DOHH2 (cell line): ENCODE results near the gene ALDH3B1.

Experiments
- H3F3A ChIP-seq: fragments of 200-600 bp; sonication (generic), shearing (Covaris generic); 2 replicates; pipeline ENCODE4 v1.6.0; 2016; ENCODE audit warnings: antibody characterized with exemption, mild to moderate bottlenecking; ENCODE audit not compliant: control insufficient read depth, insufficient read depth
- H3K27ac ChIP-seq: fragments of 200-600 bp; sonication (generic); 2 replicates; pipeline ENCODE4 v1.5.1; 2014; ENCODE audit warnings: low read depth, mild to moderate bottlenecking, low read length, moderate library complexity
- H3K27me3 ChIP-seq: fragments of 200-600 bp; sonication (generic); 2 replicates; pipeline ENCODE4 v1.6.1; 2014; ENCODE audit warnings: mild to moderate bottlenecking, low read length, mixed read lengths; ENCODE audit not compliant: control insufficient read depth
- H3K36me3 ChIP-seq: fragments of 200-600 bp; sonication (generic); 2 replicates; pipeline ENCODE4 v1.6.1; 2014; ENCODE audit warnings: mild to moderate bottlenecking, low read length, moderate library complexity, mixed read lengths; ENCODE audit not compliant: control insufficient read depth
- H3K4me1 ChIP-seq: fragments of 200-600 bp; sonication (generic); 2 replicates; pipeline ENCODE4 v1.6.1; 2014; ENCODE audit warnings: mild to moderate bottlenecking, low read length, mixed read lengths; ENCODE audit not compliant: control insufficient read depth
- H3K4me2 ChIP-seq: fragments of 200-600 bp; sonication (generic); 2 replicates; pipeline ENCODE4 v1.6.0; 2014; ENCODE audit warnings: mild to moderate bottlenecking, low read length, moderate library complexity
- H3K4me3 ChIP-seq: fragments of 200-600 bp; sonication (generic); 2 replicates; pipeline ENCODE4 v1.5.1; 2014; ENCODE audit warnings: mild to moderate bottlenecking, low read length, mixed read lengths
- H3K79me2 ChIP-seq: fragments of 200-600 bp; sonication (generic); 2 replicates; pipeline ENCODE4 v1.6.1; 2014; ENCODE audit warnings: mild to moderate bottlenecking, low read length, mixed read lengths; ENCODE audit not compliant: control insufficient read depth
- H3K9me2 ChIP-seq: fragments of 200-600 bp; sonication (generic); replicated peaks from 2 replicates; pipeline ENCODE4 v1.6.1; 2014; ENCODE audit warnings: mild to moderate bottlenecking, low read length, mixed read lengths; ENCODE audit not compliant: control insufficient read depth
- H3K9me3 ChIP-seq: fragments of 200-600 bp; sonication (generic); 2 replicates; pipeline ENCODE4 v1.6.1; 2014; ENCODE audit warnings: antibody characterized with exemption, low read length, mixed read lengths; ENCODE audit not compliant: control insufficient read depth, insufficient read depth
- H4K20me1 ChIP-seq: fragments of 200-600 bp; sonication (generic); 2 replicates; pipeline ENCODE4 v1.6.0; 2014; ENCODE audit warnings: low read depth, mild to moderate bottlenecking, antibody characterized with exemption, low read length, moderate library complexity; ENCODE audit not compliant: control insufficient read depth, insufficient read depth
- CTCF ChIP-seq: fragments of 200-600 bp; sonication (generic); IDR thresholded peaks from one replicate; pipeline ENCODE4 v1.5.1; 2014; ENCODE audit warnings: antibody characterized with exemption, mild to moderate bottlenecking, low read depth, low read length; ENCODE audit not compliant: poor library complexity, severe bottlenecking
- EZH2phosphoT487 ChIP-seq: fragments of 200-600 bp; sonication (generic); IDR thresholded peaks from 2 replicates; pipeline ENCODE4 v1.6.1; 2017; ENCODE audit warnings: borderline replicate concordance, mild to moderate bottlenecking, antibody characterized with exemption, low read length, moderate library complexity, mixed read lengths

Gene ALDH3B1

DNA sequence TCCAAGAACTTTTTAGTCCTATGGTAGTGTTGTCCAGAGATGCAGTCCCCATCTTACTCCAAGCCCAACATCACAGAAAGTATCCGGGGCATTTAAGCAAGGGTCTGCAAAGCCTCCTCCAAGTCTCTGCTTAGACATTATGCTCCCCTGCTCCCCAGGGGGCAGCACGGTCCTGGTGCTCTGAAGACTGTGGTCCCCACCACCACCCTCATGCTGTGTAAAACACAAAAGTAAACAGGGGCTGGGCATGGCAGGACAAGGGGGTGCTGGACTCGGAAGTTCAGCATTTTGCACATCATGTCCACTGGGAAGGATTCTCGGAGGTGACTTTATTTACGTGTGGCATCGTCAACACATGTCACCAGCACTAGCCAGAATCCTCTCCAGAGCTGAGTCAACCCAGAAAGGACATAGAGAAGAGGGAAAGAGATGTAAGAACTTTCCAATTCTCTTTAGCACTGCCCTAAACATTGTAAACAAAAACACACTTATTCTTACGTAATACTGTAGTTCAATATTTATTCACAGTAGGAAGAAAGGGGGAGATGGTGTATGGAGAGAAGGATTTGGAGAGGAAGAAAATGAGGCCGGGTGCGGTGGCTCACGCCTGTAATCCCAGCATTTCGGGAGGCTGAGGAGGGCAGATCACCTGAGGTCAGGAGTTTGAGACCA is 66.4 kb downstream of the ALDH3B1 start:
- no peaks in the 10 kb centered on the region for H3K4me1 ChIP-seq
- no peaks in the 10 kb centered on the region for H3K27me3 ChIP-seq
- no peaks in the 10 kb centered on the region for H4K20me1 ChIP-seq
- no peak for TF ChIP-seq EZH2phosphoT487
- TF ChIP-seq CTCF = peak; percentile 7
- no peaks in the 10 kb centered on the region for H3F3A ChIP-seq
- H3K4me2 ChIP-seq = no peak overlapping the region
- H3K36me3 ChIP-seq = peaks cover 14% of the 10 kb centered on the region
- no peaks in the 10 kb centered on the region for H3K9me2 ChIP-seq
- H3K4me3 ChIP-seq = no peak overlapping the region
- H3K27ac ChIP-seq = no peak overlapping the region
- H3K79me2 ChIP-seq = no peaks in the 10 kb centered on the region
- no peaks in the 10 kb centered on the region for H3K9me3 ChIP-seq

DNA sequence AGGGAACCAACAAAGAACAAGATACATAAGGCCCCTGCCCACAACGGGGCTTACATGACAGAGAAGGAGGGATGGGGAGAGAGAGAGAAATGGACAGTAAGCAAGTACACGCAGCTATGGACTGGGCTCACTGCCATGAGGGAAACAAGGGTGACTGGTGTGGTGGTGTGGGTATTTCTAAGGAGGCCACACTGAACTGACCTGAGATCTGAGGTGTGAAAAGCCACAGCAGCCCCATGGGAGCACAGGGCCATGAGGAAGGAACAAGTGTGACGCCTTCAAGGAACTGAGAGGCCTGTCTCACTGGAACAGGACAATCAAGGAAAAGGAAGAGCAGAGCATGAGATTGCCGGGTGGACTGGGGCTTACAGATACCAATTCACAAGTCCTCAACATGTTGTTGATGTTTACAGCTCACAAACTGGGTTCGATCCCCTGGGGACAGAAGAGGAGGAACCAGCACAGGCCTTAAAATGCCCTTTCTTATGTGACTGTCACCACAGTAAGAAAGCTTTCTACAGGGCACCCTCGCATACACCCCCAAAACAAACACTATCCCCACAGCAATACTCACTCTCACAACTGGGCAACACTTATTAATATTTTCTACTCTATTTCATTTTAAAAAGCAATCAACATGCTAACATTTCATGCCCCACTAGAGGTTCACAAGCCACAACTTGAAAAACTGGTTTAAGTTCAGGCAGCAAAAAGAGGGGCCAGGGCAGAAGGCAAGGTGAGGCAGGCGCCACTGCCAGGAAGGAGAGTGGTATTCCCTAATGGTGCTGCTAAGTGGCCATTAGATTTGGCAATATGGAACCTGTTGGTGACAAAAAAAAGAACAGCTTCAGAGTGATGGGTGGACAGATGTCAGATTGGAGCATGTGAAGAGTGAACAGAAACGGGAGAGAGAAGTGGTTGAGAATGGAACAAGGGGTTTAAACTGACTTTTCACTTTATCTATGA is 67.8 kb downstream of the ALDH3B1 start:
- no peak overlapping the region for H3K4me2 ChIP-seq
- no peaks in the 10 kb centered on the region for H3K27me3 ChIP-seq
- no peaks in the 10 kb centered on the region for H3F3A ChIP-seq
- no peak overlapping the region for H3K27ac ChIP-seq
- H3K36me3 ChIP-seq = peaks cover 8% of the 10 kb centered on the region
- no peak overlapping the region for H3K4me3 ChIP-seq
- no peaks in the 10 kb centered on the region for H4K20me1 ChIP-seq
- no peaks in the 10 kb centered on the region for H3K9me3 ChIP-seq
- H3K4me1 ChIP-seq = no peaks in the 10 kb centered on the region
- TF ChIP-seq EZH2phosphoT487 (no peak), CTCF (no peak)
- H3K79me2 ChIP-seq = no peaks in the 10 kb centered on the region
- H3K9me2 ChIP-seq = no peaks in the 10 kb centered on the region
